RWPE1 (cell line): Measurements from ENCODE around the gene LEP.

Source experiments
- CTCF ChIA-PET: fragments of 350-600 bp; sonication (Branson Sonifier 250); formaldehyde crosslinking; extraction: SDS; loops from one replicate; lab custom pipeline; 2021; lab: Yijun Ruan, JAX
- POLR2A ChIA-PET: fragments of 400-600 bp; formaldehyde crosslinking; extraction: SDS; loops from one replicate; lab custom pipeline; 2020; ENCODE audit warnings: antibody characterized with exemption; ENCODE audit not compliant: low non-redundant PET; lab: Yijun Ruan, JAX
- DNase-seq: peaks from one replicate; pipeline ENCODE4 v3.0.0; 2012; ENCODE audit warnings: low spot score
- H3K27ac ChIP-seq: fragments of 450-650 bp; 2 replicates; pipeline ENCODE4 v1.5.1; 2017
- CTCF ChIP-seq: fragments of 450-650 bp; conservative IDR thresholded peaks from 2 replicates; pipeline ENCODE4 v1.5.1; 2017; ENCODE audit warnings: low read depth, mild to moderate bottlenecking

LEP gene

GRCh38 chr7:128217967-128218652 is 23.0 kb upstream of the LEP start:
- H3K27ac ChIP-seq: peak overlapping the region; percentile 66
- DNase-seq: no peak
- POLR2A ChIA-PET: no interaction called here
- no peak for TF ChIP-seq CTCF
- CTCF ChIA-PET: no interaction called here

- DNase-seq: no peak
- no peak for TF ChIP-seq CTCF
- POLR2A ChIA-PET: no interaction called here
- CTCF ChIA-PET: no interaction called here
- no peak overlapping the region for H3K27ac ChIP-seq
Measured at GRCh38 chr7:128219636-128220035, 21.4 kb upstream of the LEP start.

- ChIA-PET POLR2A (no interaction called here), CTCF (no interaction called here)
- DNase-seq: peak; percentile 44
- H3K27ac ChIP-seq: no peak overlapping the region
- no peak for TF ChIP-seq CTCF
Measured at GRCh38 chr7:128221929-128222403, 19.1 kb upstream of the LEP start.

- DNase-seq: no peak
- TF ChIP-seq CTCF: no peak
- ChIA-PET CTCF (no interaction called here), POLR2A (no interaction called here)
- H3K27ac ChIP-seq: no peak overlapping the region
Measured at GRCh38 chr7:128226132-128226980, 14.7 kb upstream of the LEP start.

- CTCF ChIA-PET: no interaction called here
- POLR2A ChIA-PET: no interaction called here
- DNase-seq: no peak
- H3K27ac ChIP-seq: no peak overlapping the region
- TF ChIP-seq CTCF: no peak
Measured at GRCh38 chr7:128227271-128227670, 13.8 kb upstream of the LEP start.

GRCh38 chr7:128231021-128231420 is 10.1 kb upstream of the LEP start:
- ChIA-PET POLR2A (no interaction called here), CTCF (no interaction called here)
- DNase-seq: no peak
- H3K27ac ChIP-seq: no peak overlapping the region
- TF ChIP-seq CTCF: no peak
